Measurements from ENCODE around the gene JPH4.

GRCh38 chr14:23565626-23566025, 13.0 kb downstream of the JPH4 start:
- TF ChIP-seq ATF3 (IDR thresholded peaks at IDR 0.05) (no peak), YY1 (IDR thresholded peaks at IDR 0.05; ENCODE audit: extremely low read depth, insufficient replicate concordance, low read depth, low read length) (no peak), CTCF (IDR thresholded peaks at IDR 0.05 in 2 of 3, conservative IDR thresholded peaks at IDR 0.05 in 1 of 3; ENCODE audit: borderline replicate concordance in 1 of 3, insufficient read depth in 1 of 3, low read depth in 2 of 3, low read length in 2 of 3) (no peak), CEBPB (IDR thresholded peaks at IDR 0.05; ENCODE audit: low read depth) (no peak), TCF7L2 (IDR thresholded peaks at IDR 0.05; ENCODE audit: borderline replicate concordance, extremely low read depth, insufficient read depth, insufficient read length) (no peak), EZH2phosphoT487 (IDR thresholded peaks at IDR 0.05; ENCODE audit: borderline replicate concordance) (no peak), MAX (IDR thresholded peaks at IDR 0.05) (no peak), RAD21 (IDR thresholded peaks at IDR 0.05; ENCODE audit: low read depth) (no peak), POLR2A (IDR thresholded peaks at IDR 0.05; ENCODE audit: borderline replicate concordance, extremely low read depth, insufficient read depth, insufficient read length) (no peak), SP1 (IDR thresholded peaks at IDR 0.05; ENCODE audit: low read depth) (no peak), POLR2AphosphoS5 (IDR thresholded peaks at IDR 0.05; ENCODE audit: low read depth, low read length) (no peak), FOSL1 (IDR thresholded peaks at IDR 0.05; ENCODE audit: low read depth) (no peak), REST (IDR thresholded peaks at IDR 0.05; ENCODE audit: low read depth) (no peak)
